ENCODE data around the gene C14orf180. TPM values are rescaled to one million over a fixed set of nuclear protein-coding genes. Genes with fewer than 3 reads are reported as not detected.

Gene C14orf180
- total RNA-seq, 1 experiment from 2014 or later = not detected

GRCh38 chr14:104600141-104600643 lies 20.6 kb downstream of the C14orf180 start:
- peak; percentile 17 for DNase-seq (ENCODE audit: low spot score)
- H3K27ac ChIP-seq (ENCODE audit: low read depth, low read length, poor library complexity, severe bottlenecking) = no peak overlapping the region
- H3K36me3 ChIP-seq (ENCODE audit: insufficient read depth, low read length, poor library complexity, severe bottlenecking) = no peaks in the 10 kb centered on the region
- ChIA-PET CTCF (no interaction called here), POLR2A (ENCODE audit: low non-redundant PET) (no interaction called here)
- no TSS peak for BruUV-seq (replicated peaks)
- H3K4me1 ChIP-seq (ENCODE audit: insufficient read depth, low read length, poor library complexity, severe bottlenecking) = no peaks in the 10 kb centered on the region
- H3K27me3 ChIP-seq (replicated peaks; ENCODE audit: insufficient read depth, low read depth, low read length, poor library complexity) = peaks cover 23% of the 10 kb centered on the region
- H3K9me3 ChIP-seq (ENCODE audit: low read depth, low read length, poor library complexity, severe bottlenecking) = no peaks in the 10 kb centered on the region
- TF ChIP-seq, protein P1, sequence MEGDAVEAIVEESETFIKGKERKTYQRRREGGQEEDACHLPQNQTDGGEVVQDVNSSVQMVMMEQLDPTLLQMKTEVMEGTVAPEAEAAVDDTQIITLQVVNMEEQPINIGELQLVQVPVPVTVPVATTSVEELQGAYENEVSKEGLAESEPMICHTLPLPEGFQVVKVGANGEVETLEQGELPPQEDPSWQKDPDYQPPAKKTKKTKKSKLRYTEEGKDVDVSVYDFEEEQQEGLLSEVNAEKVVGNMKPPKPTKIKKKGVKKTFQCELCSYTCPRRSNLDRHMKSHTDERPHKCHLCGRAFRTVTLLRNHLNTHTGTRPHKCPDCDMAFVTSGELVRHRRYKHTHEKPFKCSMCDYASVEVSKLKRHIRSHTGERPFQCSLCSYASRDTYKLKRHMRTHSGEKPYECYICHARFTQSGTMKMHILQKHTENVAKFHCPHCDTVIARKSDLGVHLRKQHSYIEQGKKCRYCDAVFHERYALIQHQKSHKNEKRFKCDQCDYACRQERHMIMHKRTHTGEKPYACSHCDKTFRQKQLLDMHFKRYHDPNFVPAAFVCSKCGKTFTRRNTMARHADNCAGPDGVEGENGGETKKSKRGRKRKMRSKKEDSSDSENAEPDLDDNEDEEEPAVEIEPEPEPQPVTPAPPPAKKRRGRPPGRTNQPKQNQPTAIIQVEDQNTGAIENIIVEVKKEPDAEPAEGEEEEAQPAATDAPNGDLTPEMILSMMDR (conservative IDR thresholded peaks at IDR 0.05; ENCODE audit: low read depth, low read length) = no peak
- TF ChIP-seq EZH2 (IDR thresholded peaks at IDR 0.05; ENCODE audit: borderline replicate concordance, low read depth, low read length, poor library complexity, severe bottlenecking) = no peak
- intact Hi-C loops (cut with micrococcal nuclease; ENCODE audit: unreplicated experiment) = no loop called here
- H3K4me3 ChIP-seq (ENCODE audit: low read depth, low read length, poor library complexity, severe bottlenecking) = no peak overlapping the region

GRCh38 chr14:104600805-104601204 lies 21.2 kb downstream of the C14orf180 start:
- Histone ChIP-seq H3K27ac (ENCODE audit: low read depth, low read length, poor library complexity, severe bottlenecking) (no peak overlapping the region), H3K4me3 (ENCODE audit: low read depth, low read length, poor library complexity, severe bottlenecking) (no peak overlapping the region), H3K36me3 (ENCODE audit: insufficient read depth, low read length, poor library complexity, severe bottlenecking) (no peaks in the 10 kb centered on the region), H3K27me3 (replicated peaks; ENCODE audit: insufficient read depth, low read depth, low read length, poor library complexity) (peaks cover 29% of the 10 kb centered on the region), H3K9me3 (ENCODE audit: low read depth, low read length, poor library complexity, severe bottlenecking) (no peaks in the 10 kb centered on the region), H3K4me1 (ENCODE audit: insufficient read depth, low read length, poor library complexity, severe bottlenecking) (no peaks in the 10 kb centered on the region)
- CTCF ChIA-PET = no interaction called here
- TF ChIP-seq, protein P1 (conservative IDR thresholded peaks at IDR 0.05; ENCODE audit: low read depth, low read length) = no peak
- no peak for TF ChIP-seq EZH2 (IDR thresholded peaks at IDR 0.05; ENCODE audit: borderline replicate concordance, low read depth, low read length, poor library complexity, severe bottlenecking)
- DNase-seq (ENCODE audit: low spot score) = no peak
- intact Hi-C loops (cut with micrococcal nuclease; ENCODE audit: unreplicated experiment) = no loop called here
- POLR2A ChIA-PET (ENCODE audit: low non-redundant PET) = no interaction called here
- no TSS peak for BruUV-seq (replicated peaks)

DNA sequence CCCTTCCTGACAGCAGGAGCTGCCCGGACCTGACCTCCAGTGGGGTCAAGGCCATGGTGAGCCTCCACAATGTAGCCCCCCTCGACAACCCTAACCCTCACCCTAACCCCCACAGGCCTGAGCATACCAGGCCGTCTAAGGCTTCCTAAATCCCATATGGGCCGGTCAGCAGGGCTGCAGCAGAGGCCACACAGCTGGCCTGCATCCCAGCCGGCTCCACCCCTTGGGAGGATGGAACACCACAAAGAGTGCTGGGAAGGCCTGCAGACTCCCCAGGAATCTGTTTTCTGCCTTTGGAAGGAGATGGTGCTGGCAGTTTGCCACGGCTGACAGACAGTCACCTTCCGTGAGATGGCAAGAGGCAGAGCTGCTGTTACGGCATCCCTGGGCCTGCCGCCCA lies 22.2 kb downstream of the C14orf180 start:
- no TSS peak for BruUV-seq (replicated peaks)
- no peak for DNase-seq (ENCODE audit: low spot score)
- ChIA-PET POLR2A (ENCODE audit: low non-redundant PET) (no interaction called here), CTCF (no interaction called here)
- intact Hi-C loops (cut with micrococcal nuclease; ENCODE audit: unreplicated experiment) = no loop called here
- H3K9me3 ChIP-seq (ENCODE audit: low read depth, low read length, poor library complexity, severe bottlenecking) = no peaks in the 10 kb centered on the region
- TF ChIP-seq, protein P1 (conservative IDR thresholded peaks at IDR 0.05; ENCODE audit: low read depth, low read length) = no peak
- no peak for TF ChIP-seq EZH2 (IDR thresholded peaks at IDR 0.05; ENCODE audit: borderline replicate concordance, low read depth, low read length, poor library complexity, severe bottlenecking)
- H3K27ac ChIP-seq (ENCODE audit: low read depth, low read length, poor library complexity, severe bottlenecking) = no peak overlapping the region
- H3K4me3 ChIP-seq (ENCODE audit: low read depth, low read length, poor library complexity, severe bottlenecking) = no peak overlapping the region
- H3K27me3 ChIP-seq (replicated peaks; ENCODE audit: insufficient read depth, low read depth, low read length, poor library complexity) = peaks cover 37% of the 10 kb centered on the region
- no peaks in the 10 kb centered on the region for H3K4me1 ChIP-seq (ENCODE audit: insufficient read depth, low read length, poor library complexity, severe bottlenecking)
- H3K36me3 ChIP-seq (ENCODE audit: insufficient read depth, low read length, poor library complexity, severe bottlenecking) = no peaks in the 10 kb centered on the region

Data from A673 (cell line).